ENCODE data around the gene BORCS5.

BORCS5 gene

GRCh38 chr12:12456637-12457036 is 99.8 kb downstream of the BORCS5 start:
- DNase-seq, result no peak

GRCh38 chr12:12460935-12461922 is 104.4 kb downstream of the BORCS5 start:
- DNase-seq, result no peak

GRCh38 chr12:12461923-12462315 is 105.0 kb downstream of the BORCS5 start:
- DNase-seq, result no peak

GRCh38 chr12:12465522-12465921 is 108.6 kb downstream of the BORCS5 start:
- no peak for DNase-seq

GRCh38 chr12:12466157-12466556 is 109.3 kb downstream of the BORCS5 start:
- no peak for DNase-seq

- DNase-seq, result peak in 13 of 56 donors; percentile 6 to 40 (median 21)
These were observed 110.4 kb downstream of the BORCS5 start for GRCh38 chr12:12467264-12467663.

- DNase-seq, result peak in 42 of 56 donors; percentile 7 to 76 (median 35)
These were observed 110.9 kb downstream of the BORCS5 start for GRCh38 chr12:12467688-12468261.

GRCh38 chr12:12468575-12468974 is 111.7 kb downstream of the BORCS5 start:
- no peak for DNase-seq

GRCh38 chr12:12469386-12469785 is 112.5 kb downstream of the BORCS5 start:
- DNase-seq, result no peak

- DNase-seq, result no peak
These were observed 114.0 kb downstream of the BORCS5 start for GRCh38 chr12:12470751-12471306.

GRCh38 chr12:12471982-12472961 is 115.4 kb downstream of the BORCS5 start:
- peak in 1 of 56 donors; percentile 12 for DNase-seq

- DNase-seq, result no peak
These were observed 116.3 kb downstream of the BORCS5 start for GRCh38 chr12:12473223-12473622.

GRCh38 chr12:12474471-12474928 is 117.6 kb downstream of the BORCS5 start:
- DNase-seq, result no peak

GRCh38 chr12:12474931-12475795 is 118.3 kb downstream of the BORCS5 start:
- DNase-seq, result peak in 1 of 56 donors; percentile 6

GRCh38 chr12:12476857-12477531 is 120.1 kb downstream of the BORCS5 start:
- DNase-seq, result peak in 54 of 56 donors; percentile 13 to 90 (median 73)

- DNase-seq, result no peak
These were observed 120.6 kb downstream of the BORCS5 start for GRCh38 chr12:12477532-12477890.

GRCh38 chr12:12480074-12480473 is 123.2 kb downstream of the BORCS5 start:
- no peak for DNase-seq

GRCh38 chr12:12481631-12482030 is 124.8 kb downstream of the BORCS5 start:
- DNase-seq, result no peak

- no peak for DNase-seq
These were observed 125.4 kb downstream of the BORCS5 start for GRCh38 chr12:12482150-12482761.
